T47D (cell line): Measurements from ENCODE around the gene ZNF584.
"Not testable (repeated sequence)": the region's sequence is repeated elsewhere in the genome, so short reads cannot be mapped to it uniquely, and the experiment has no call there.

Experiments used
- DNase-seq, 2 experiments: peaks; one replicate each; pipeline versions ENCODE4 v3.0.0 to v3.0.0-alpha.2; 2011 to 2012; ENCODE audit warnings: low read depth in 1 of 2, low spot score in 1 of 2
- JUND ChIP-seq: IDR thresholded peaks from 2 replicates; pipeline ENCODE4 v1.6.1; 2012; ENCODE audit warnings: low read depth
- in situ Hi-C: cut with HindIII; loops from 2 replicates; pipeline ENCODE4 v1.10.0; 2016; ENCODE audit warnings: low sequenced_read_pairs, low pct_unique_long_range_greater_than_20kb

ZNF584 gene

GRCh38 chr19:58408152-58409009 is at the start of gene ZNF584:
TSS of gene ZNF584 (plus strand) at chr19:58408649. CDS start at chr19:58409148, 499 bp downstream.
- DNase-seq = peak; percentile 88
- TF ChIP-seq JUND = no peak
- in situ Hi-C loops = no loop called here

GRCh38 chr19:58361900-58362271 is 46.6 kb upstream of the ZNF584 start:
- in situ Hi-C loops = no loop called here
- peak; percentile 58 to 86 for DNase-seq
- TF ChIP-seq JUND = no peak

GRCh38 chr19:58362272-58362994 is 46.0 kb upstream of the ZNF584 start, which contains the start of gene ZNF497:
TSS of gene ZNF497 (minus strand) at chr19:58362751. CDS start at chr19:58357635, 5,116 bp downstream.
- peak; percentile 95 to 96 for DNase-seq
- TF ChIP-seq JUND = no peak
- in situ Hi-C loops = no loop called here

- DNase-seq = no peak
- TF ChIP-seq JUND = no peak
- in situ Hi-C loops = no loop called here
Measured at GRCh38 chr19:58364146-58364545, 44.3 kb upstream of the ZNF584 start.

GRCh38 chr19:58366585-58367430 is 41.6 kb upstream of the ZNF584 start:
- no peak for DNase-seq
- no peak for TF ChIP-seq JUND
- in situ Hi-C loops = no loop called here

- TF ChIP-seq JUND = no peak
- no peak for DNase-seq
- in situ Hi-C loops = no loop called here
Measured at GRCh38 chr19:58367698-58368454, 40.6 kb upstream of the ZNF584 start.

GRCh38 chr19:58368561-58369360 is 39.7 kb upstream of the ZNF584 start:
- no peak for TF ChIP-seq JUND
- no peak for DNase-seq
- in situ Hi-C loops = no loop called here

- TF ChIP-seq JUND = no peak
- in situ Hi-C loops = no loop called here
- peak in 1 of 2 experiments; percentile 77 for DNase-seq
Measured at GRCh38 chr19:58372311-58373133, 35.9 kb upstream of the ZNF584 start.

GRCh38 chr19:58374200-58374599 is 34.2 kb upstream of the ZNF584 start:
- TF ChIP-seq JUND = no peak

GRCh38 chr19:58376724-58377123 is 31.7 kb upstream of the ZNF584 start:
- in situ Hi-C loops, DNase-seq: not testable (repeated sequence)

More at GRCh38 chr19:58374200-58374599, 34.2 kb upstream of the ZNF584 start:
- in situ Hi-C loops = no loop called here
- DNase-seq = no peak
